ENCODE measurements around the gene ZBTB34. TPM values are rescaled to one million over a fixed set of nuclear protein-coding genes. Genes with fewer than 3 reads are reported as not detected.

The ZBTB34 gene
- total and polyA plus RNA-seq, 2 donors: 4.0 to 7.9 TPM

- H3K27ac ChIP-seq (ENCODE audit: low read depth in 1 of 2, low read length in 1 of 2): peak overlapping the region; percentile 8 to 65
- H3K4me1 ChIP-seq (ENCODE audit: control insufficient read depth in 2 of 2, insufficient read depth in 2 of 2, low read length in 2 of 2): peaks cover 22 to 25% of the 10 kb centered on the region in 2 donors
- peaks cover 0 to 3% of the 10 kb centered on the region in 2 donors for H3K27me3 ChIP-seq (ENCODE audit: control insufficient read depth in 2 of 2, insufficient read depth in 1 of 2, low read length in 1 of 2)
- WGBS: under 1% methylated on average over 69 of the region's 71 CpGs
- H3K4me3 ChIP-seq (ENCODE audit: low read length in 2 of 2): peak overlapping the region; percentile 77 to 98
- peaks cover 3 to 15% of the 10 kb centered on the region in 2 donors for H3K36me3 ChIP-seq (ENCODE audit: control insufficient read depth in 2 of 2, insufficient read depth in 2 of 2, low read length in 1 of 2)
- peaks cover 1 to 2% of the 10 kb centered on the region in 2 donors for H3K9me3 ChIP-seq (ENCODE audit: control insufficient read depth in 2 of 2, insufficient read depth in 1 of 2, low read length in 1 of 2)
- DNase-seq (ENCODE audit: low read depth in 6 of 9, low spot score in 9 of 9): peak in 1 of 9 donors; percentile 33
Measured at GRCh38 chr9:126860757-126861466, 473 bp downstream of the ZBTB34 start.

DNA sequence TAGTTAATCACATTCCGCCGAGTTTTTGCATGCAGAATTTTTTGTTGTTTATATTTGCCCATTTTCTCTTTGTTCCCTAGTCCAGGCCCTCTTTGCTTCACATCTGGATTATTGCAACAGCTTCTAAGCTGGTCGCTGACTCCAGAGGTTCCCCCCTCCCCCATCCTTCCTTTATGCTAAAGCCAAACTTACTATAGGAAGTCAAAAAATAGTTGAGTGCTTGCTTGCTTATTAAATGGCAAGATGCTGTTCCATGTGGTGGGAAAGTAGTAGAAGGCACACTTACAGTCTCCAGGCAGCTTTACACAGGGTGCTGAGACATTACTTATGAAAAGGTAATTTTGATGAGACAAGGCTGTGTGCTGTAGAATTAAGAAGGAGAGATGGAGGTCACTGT, 1.3 kb downstream of the ZBTB34 start:
- peak in 6 of 9 donors; percentile 15 to 65 (median 33) for DNase-seq (ENCODE audit: low read depth in 6 of 9, low spot score in 9 of 9)
- Histone ChIP-seq H3K27ac (ENCODE audit: low read depth in 1 of 2, low read length in 1 of 2) (peak overlapping the region in 1 of 2 donors; percentile 34), H3K36me3 (ENCODE audit: control insufficient read depth in 2 of 2, insufficient read depth in 2 of 2, low read length in 1 of 2) (peaks cover 3 to 20% of the 10 kb centered on the region in 2 donors), H3K4me1 (ENCODE audit: control insufficient read depth in 2 of 2, insufficient read depth in 2 of 2, low read length in 2 of 2) (peaks cover 22 to 25% of the 10 kb centered on the region in 2 donors), H3K9me3 (ENCODE audit: control insufficient read depth in 2 of 2, insufficient read depth in 1 of 2, low read length in 1 of 2) (peaks cover 0 to 1% of the 10 kb centered on the region in 2 donors), H3K4me3 (ENCODE audit: low read length in 2 of 2) (peak overlapping the region; percentile 77 to 98), H3K27me3 (ENCODE audit: control insufficient read depth in 2 of 2, insufficient read depth in 1 of 2, low read length in 1 of 2) (no peaks in the 10 kb centered on the region)
- 27% methylated on average over 3 of the region's 3 CpGs for WGBS

DNA sequence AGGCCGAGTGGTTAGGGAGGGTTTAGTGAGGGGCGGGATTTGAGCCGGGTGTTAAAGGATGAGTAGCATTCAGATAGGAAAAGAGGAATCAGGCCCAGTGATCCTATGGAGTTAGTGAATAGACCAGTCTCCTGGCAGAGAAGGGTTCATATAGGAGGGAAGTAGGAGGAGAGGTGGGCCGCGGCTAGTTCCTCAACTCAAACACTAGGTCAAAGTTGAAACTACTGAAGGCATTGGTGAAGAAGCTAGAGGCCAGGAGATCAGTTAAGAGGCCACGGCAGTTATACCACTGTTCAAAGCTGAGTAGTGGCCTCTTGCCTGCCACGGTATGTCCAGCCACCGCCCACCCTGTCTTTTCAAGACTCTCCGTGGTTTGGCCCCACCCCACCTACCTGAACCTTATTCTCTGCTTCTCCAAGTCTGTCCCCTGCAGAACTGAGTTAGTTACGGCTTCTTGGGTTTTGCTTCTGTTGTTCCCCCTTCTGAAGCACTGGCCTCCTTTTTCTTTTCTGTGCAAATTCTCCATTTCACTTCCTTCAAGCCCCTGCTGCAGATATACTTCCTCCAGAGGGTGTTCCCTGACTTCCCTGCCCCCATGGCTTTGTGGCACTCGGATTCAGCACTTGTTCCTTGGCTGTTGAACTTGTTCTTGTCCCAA, 1.8 kb downstream of the ZBTB34 start:
- Histone ChIP-seq H3K36me3 (ENCODE audit: control insufficient read depth in 2 of 2, insufficient read depth in 2 of 2, low read length in 1 of 2) (peaks cover 3 to 20% of the 10 kb centered on the region in 2 donors), H3K4me1 (ENCODE audit: control insufficient read depth in 2 of 2, insufficient read depth in 2 of 2, low read length in 2 of 2) (peaks cover 22 to 25% of the 10 kb centered on the region in 2 donors), H3K9me3 (ENCODE audit: control insufficient read depth in 2 of 2, insufficient read depth in 1 of 2, low read length in 1 of 2) (peaks cover 0 to 1% of the 10 kb centered on the region in 2 donors), H3K4me3 (ENCODE audit: low read length in 2 of 2) (peak overlapping the region; percentile 77 to 98), H3K27me3 (ENCODE audit: control insufficient read depth in 2 of 2, insufficient read depth in 1 of 2, low read length in 1 of 2) (no peaks in the 10 kb centered on the region), H3K27ac (ENCODE audit: low read depth in 1 of 2, low read length in 1 of 2) (peak overlapping the region in 1 of 2 donors; percentile 34)
- peak in 2 of 9 donors; percentile 9 to 40 for DNase-seq (ENCODE audit: low read depth in 6 of 9, low spot score in 9 of 9)
- WGBS: 28% methylated on average over 11 of the region's 11 CpGs

GRCh38 chr9:126864771-126865170, 4.3 kb downstream of the ZBTB34 start:
- Histone ChIP-seq H3K36me3 (ENCODE audit: control insufficient read depth in 2 of 2, insufficient read depth in 2 of 2, low read length in 1 of 2) (peaks cover 15 to 24% of the 10 kb centered on the region in 2 donors), H3K9me3 (ENCODE audit: control insufficient read depth in 2 of 2, insufficient read depth in 1 of 2, low read length in 1 of 2) (peaks cover 0 to 1% of the 10 kb centered on the region in 2 donors), H3K27me3 (ENCODE audit: control insufficient read depth in 2 of 2, insufficient read depth in 1 of 2, low read length in 1 of 2) (no peaks in the 10 kb centered on the region), H3K27ac (ENCODE audit: low read depth in 1 of 2, low read length in 1 of 2) (no peak overlapping the region), H3K4me1 (ENCODE audit: control insufficient read depth in 2 of 2, insufficient read depth in 2 of 2, low read length in 2 of 2) (peaks cover 21 to 32% of the 10 kb centered on the region in 2 donors), H3K4me3 (ENCODE audit: low read length in 2 of 2) (no peak overlapping the region)
- no peak for DNase-seq (ENCODE audit: low read depth in 6 of 9, low spot score in 9 of 9)
- WGBS: 93% methylated on average over 2 of the region's 2 CpGs

DNA sequence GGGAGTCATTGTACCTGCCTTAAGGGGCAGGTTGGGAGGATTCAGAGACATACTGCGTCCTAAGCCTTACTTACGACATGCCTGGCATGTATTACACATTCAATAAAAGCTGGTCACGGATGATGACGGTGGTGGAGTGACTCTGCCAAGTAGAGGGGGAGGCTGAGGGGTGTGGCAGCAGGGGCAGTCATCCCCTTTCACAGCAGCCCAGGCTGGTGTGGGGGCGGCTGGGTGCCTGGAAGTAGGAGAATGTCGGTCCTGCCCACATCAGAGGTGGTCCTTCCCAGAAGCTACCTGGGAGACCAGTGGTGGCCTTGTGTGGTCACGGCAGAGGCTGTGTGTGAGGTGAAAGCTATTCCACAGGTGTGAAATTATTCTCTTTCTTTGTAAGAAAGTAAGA, 8.9 kb downstream of the ZBTB34 start:
- Histone ChIP-seq H3K4me3 (ENCODE audit: low read length in 2 of 2) (no peak overlapping the region), H3K27me3 (ENCODE audit: control insufficient read depth in 2 of 2, insufficient read depth in 1 of 2, low read length in 1 of 2) (no peaks in the 10 kb centered on the region), H3K4me1 (ENCODE audit: control insufficient read depth in 2 of 2, insufficient read depth in 2 of 2, low read length in 2 of 2) (peaks cover 0 to 10% of the 10 kb centered on the region in 2 donors), H3K27ac (ENCODE audit: low read depth in 1 of 2, low read length in 1 of 2) (no peak overlapping the region), H3K9me3 (ENCODE audit: control insufficient read depth in 2 of 2, insufficient read depth in 1 of 2, low read length in 1 of 2) (no peaks in the 10 kb centered on the region), H3K36me3 (ENCODE audit: control insufficient read depth in 2 of 2, insufficient read depth in 2 of 2, low read length in 1 of 2) (peaks cover 15 to 18% of the 10 kb centered on the region in 2 donors)
- DNase-seq (ENCODE audit: low read depth in 6 of 9, low spot score in 9 of 9): no peak
- WGBS: 93% methylated on average over 7 of the region's 7 CpGs

DNA sequence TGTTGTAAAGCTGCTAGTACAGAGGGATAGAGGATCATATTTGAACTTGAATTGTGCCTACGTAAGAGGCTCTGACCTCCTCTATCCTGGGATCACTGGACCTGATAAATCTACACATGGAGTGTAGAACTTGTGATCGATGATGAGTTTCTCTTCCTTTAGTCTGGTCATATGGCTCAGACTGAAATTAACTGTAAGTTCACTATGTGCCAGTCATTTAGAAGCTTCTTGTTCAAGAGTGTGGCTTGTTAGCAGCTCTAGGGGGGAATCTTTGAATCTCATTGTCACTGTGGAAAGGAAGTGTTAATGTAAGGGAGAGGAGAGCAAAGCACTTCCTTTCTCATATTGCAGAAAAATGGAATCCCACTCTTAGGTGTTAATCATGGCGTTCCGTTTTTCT, 12.1 kb downstream of the ZBTB34 start:
- 93% methylated on average over 4 of the region's 4 CpGs for WGBS
- Histone ChIP-seq H3K27ac (ENCODE audit: low read depth in 1 of 2, low read length in 1 of 2) (no peak overlapping the region), H3K36me3 (ENCODE audit: control insufficient read depth in 2 of 2, insufficient read depth in 2 of 2, low read length in 1 of 2) (peaks cover 4 to 12% of the 10 kb centered on the region in 2 donors), H3K4me3 (ENCODE audit: low read length in 2 of 2) (no peak overlapping the region), H3K4me1 (ENCODE audit: control insufficient read depth in 2 of 2, insufficient read depth in 2 of 2, low read length in 2 of 2) (peaks cover 0 to 12% of the 10 kb centered on the region in 2 donors), H3K9me3 (ENCODE audit: control insufficient read depth in 2 of 2, insufficient read depth in 1 of 2, low read length in 1 of 2) (no peaks in the 10 kb centered on the region), H3K27me3 (ENCODE audit: control insufficient read depth in 2 of 2, insufficient read depth in 1 of 2, low read length in 1 of 2) (no peaks in the 10 kb centered on the region)
- DNase-seq (ENCODE audit: low read depth in 6 of 9, low spot score in 9 of 9): no peak

DNA sequence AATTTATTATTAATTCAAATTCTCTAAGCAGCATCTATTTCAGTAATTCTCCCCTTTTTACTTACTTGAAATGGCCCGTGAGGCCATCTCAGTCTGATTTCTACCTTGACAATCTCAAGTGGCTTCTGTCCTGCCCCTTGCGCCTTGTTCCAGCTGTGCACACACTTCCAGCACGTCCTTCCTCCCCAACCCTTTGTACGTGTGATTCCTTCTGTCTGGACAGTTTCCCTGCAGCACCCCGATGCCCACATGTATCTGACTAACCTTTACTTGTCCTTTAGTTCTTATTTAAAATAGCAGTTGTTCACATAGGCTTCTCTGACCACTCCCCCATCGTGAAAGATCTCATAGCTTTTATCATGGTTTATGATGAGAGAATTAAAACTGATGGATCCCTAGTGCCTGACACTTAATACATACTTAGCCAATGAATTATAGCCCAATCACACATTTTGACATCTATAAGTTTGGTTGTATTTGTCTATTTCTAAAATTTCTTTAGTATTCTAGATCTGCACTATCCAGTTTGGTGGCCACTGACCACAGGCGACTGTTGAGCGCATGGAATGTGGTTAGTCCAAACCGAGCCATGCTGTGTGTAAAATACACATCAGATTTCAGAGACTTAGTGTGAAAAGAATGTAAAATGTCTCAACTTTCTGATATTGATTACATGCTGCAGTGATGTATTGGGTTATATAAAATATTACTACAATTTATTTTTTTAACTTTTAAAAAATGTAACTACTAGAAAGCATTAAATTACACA, 14.3 kb downstream of the ZBTB34 start:
- Histone ChIP-seq H3K36me3 (ENCODE audit: control insufficient read depth in 2 of 2, insufficient read depth in 2 of 2, low read length in 1 of 2) (peaks cover 5% of the 10 kb centered on the region in 2 donors), H3K27ac (ENCODE audit: low read depth in 1 of 2, low read length in 1 of 2) (no peak overlapping the region), H3K4me3 (ENCODE audit: low read length in 2 of 2) (no peak overlapping the region), H3K27me3 (ENCODE audit: control insufficient read depth in 2 of 2, insufficient read depth in 1 of 2, low read length in 1 of 2) (no peaks in the 10 kb centered on the region), H3K9me3 (ENCODE audit: control insufficient read depth in 2 of 2, insufficient read depth in 1 of 2, low read length in 1 of 2) (no peaks in the 10 kb centered on the region), H3K4me1 (ENCODE audit: control insufficient read depth in 2 of 2, insufficient read depth in 2 of 2, low read length in 2 of 2) (peaks cover 0 to 3% of the 10 kb centered on the region in 2 donors)
- DNase-seq (ENCODE audit: low read depth in 6 of 9, low spot score in 9 of 9): no peak
- 94% methylated on average over 9 of the region's 9 CpGs for WGBS

GRCh38 chr9:126875756-126876510, 15.5 kb downstream of the ZBTB34 start:
- H3K27me3 ChIP-seq (ENCODE audit: control insufficient read depth in 2 of 2, insufficient read depth in 1 of 2, low read length in 1 of 2): no peaks in the 10 kb centered on the region
- H3K27ac ChIP-seq (ENCODE audit: low read depth in 1 of 2, low read length in 1 of 2): no peak overlapping the region
- H3K4me3 ChIP-seq (ENCODE audit: low read length in 2 of 2): no peak overlapping the region
- DNase-seq (ENCODE audit: low read depth in 6 of 9, low spot score in 9 of 9): no peak
- no peaks in the 10 kb centered on the region for H3K9me3 ChIP-seq (ENCODE audit: control insufficient read depth in 2 of 2, insufficient read depth in 1 of 2, low read length in 1 of 2)
- peaks cover 0 to 3% of the 10 kb centered on the region in 2 donors for H3K4me1 ChIP-seq (ENCODE audit: control insufficient read depth in 2 of 2, insufficient read depth in 2 of 2, low read length in 2 of 2)
- 90% methylated on average over 4 of the region's 4 CpGs for WGBS
- H3K36me3 ChIP-seq (ENCODE audit: control insufficient read depth in 2 of 2, insufficient read depth in 2 of 2, low read length in 1 of 2): peaks cover 16 to 18% of the 10 kb centered on the region in 2 donors

Measured in thymus (tissue), 11 donors.